Astrocyte (in vitro differentiated cells and primary cell): ENCODE results near the gene AK1.

Source experiments
- CTCF ChIP-seq: IDR thresholded peaks from 2 replicates; pipeline ENCODE4 v1.5.1; 2011; ENCODE audit warnings: low read depth, mild to moderate bottlenecking, inconsistent platforms, low read length, moderate library complexity; ENCODE audit not compliant: insufficient read depth
- EZH2 ChIP-seq: IDR thresholded peaks from 2 replicates; pipeline ENCODE4 v1.6.1; 2012; ENCODE audit warnings: mild to moderate bottlenecking, low read length, inconsistent platforms; ENCODE audit not compliant: insufficient read depth

- TF ChIP-seq CTCF (no peak), EZH2 (no peak)
Observed at GRCh38 chr9:127837346-127837745, 40.1 kb downstream of the AK1 start.
